NCI-H2196 (cell line): ENCODE data around the gene SLC22A6.

Experiments used
- DNase-seq: peaks from one replicate; lab custom pipeline; 2025; ENCODE audit not compliant: unreplicated experiment; lab: John Stamatoyannopoulos, UW

Gene SLC22A6

DNA sequence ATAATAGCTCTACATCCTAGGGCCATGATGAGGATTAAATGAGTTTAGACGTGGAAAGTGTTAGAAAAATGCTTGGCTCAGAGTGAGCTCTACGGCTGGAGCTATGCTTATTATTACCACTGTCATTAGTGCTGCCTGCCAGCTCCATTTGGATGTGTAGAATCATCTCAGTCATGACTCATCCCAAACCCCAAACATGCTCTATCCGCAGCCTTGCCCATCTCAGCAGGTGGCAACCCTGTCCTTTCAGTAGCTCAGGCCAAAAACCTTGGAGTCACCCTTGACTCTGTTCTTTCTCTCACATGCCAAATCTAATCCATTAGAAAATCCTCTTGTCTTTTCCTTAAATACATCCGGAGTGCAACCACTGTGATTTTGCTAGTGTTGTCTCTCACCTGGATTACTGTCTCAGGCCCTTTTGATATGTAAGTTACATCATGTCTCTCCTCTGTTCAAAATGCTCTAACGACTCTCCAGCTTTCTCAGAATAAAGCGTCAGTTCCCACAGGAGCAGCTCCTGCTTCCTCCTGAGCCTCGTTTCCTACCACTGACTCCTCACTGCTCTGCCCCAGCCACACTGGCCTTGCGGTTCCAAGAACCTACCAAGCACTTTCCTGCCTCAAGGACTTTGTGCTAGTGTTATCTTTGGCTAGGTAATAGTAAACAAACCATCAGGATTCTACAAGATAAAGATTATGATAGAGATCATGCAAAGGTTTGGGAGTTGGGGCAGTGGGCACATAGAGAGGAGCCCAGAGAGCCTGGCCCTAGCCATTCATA is 53.1 kb downstream of the SLC22A6 start:
- no peak for DNase-seq

DNA sequence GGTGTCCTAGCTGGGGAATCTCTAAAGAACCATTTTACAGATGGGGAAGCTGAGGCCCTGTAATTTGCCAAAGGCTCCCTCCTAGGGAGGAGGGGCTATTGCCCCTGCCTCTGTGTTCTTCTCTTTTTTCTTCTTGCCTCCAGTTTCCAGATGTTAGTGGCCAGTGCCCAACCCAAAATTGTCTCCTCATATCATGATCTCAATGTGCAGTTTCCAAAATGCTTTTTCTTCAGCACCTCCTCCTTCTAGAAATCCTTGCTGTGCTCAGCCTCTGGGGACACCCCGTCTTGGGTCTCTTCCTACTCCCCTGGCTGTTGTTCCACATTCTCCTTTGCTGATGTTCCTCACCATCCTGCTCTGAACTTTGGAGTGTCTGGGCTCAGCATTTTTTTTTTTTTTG is 54.1 kb downstream of the SLC22A6 start:
- DNase-seq = no peak

DNA sequence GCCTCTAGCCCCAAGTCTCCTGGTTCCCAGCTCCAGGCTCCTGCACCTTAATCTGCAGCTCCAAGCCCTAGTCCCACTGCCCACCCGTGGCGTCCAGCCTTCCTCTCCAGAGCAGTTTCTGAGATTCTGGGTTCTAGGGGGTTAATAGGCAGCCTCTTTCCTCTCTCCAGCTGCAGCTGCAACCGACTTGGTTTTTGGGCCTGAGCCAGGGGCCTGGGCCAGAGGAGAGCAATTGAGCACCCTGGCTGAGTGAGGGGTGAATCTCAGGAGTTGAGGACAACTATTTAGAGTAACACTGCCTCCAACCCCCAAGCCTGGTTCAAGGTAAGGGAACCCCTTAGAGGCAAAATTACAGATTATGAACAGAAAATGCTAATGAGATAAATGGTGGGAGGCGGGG is 54.6 kb downstream of the SLC22A6 start:
- peak; percentile 24 for DNase-seq

DNA sequence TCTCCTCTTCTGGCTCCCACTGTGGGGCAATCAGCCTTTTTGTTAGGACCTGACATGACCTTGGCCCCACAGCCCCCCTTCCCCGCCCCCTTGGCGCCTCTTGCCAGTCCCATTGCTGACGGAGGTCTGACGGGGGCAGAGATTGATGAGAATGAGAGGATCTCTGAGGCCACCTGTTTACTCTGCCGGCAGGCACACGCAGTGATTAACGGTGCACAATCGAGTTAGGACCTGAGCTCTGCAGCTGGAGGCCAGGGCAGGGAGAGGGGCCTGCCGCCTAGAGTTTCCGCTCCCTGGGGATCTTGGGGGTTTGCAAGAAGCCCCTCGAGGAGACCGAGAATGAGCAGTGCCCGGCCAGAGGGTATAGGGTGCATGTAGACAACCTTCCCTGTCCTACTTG is 56.8 kb downstream of the SLC22A6 start:
- no peak for DNase-seq

DNA sequence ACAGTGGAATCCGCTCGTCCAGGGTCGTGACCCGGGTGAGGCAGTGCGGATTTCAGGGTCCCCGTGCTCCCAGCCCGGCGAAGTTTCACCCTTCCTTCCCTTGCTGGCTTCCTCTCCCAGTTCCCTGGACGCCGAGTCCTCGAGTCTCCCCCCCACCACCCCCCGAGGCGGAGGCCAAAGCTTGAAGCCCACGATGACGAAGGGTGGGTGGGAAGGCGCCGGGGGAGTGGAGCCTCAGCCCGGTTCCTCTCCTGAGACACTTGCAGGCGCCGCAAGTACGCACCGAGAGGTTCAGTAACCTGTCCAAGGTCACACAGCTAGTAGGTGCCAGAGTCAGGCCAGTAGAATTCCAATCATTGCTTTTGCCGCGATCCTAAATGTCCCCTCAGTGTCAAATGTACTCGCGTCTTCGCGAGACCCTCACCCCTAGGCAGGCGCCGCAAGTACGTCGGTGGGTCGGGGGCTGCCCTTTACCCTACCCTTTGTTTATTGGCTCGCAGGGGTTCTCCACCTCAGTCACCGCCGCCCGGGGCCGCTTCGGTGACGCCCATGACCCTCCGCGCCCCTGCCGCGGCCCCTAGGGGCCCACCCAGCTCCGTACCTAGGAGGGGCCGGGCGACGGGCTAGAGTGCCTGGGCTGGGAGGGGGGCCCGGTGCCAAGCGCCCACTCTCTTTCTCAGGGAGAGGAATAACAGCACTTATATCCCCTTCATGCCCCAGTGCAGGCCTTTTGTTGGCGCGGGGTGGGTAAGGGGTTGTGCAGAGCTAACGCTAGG is 57.9 kb downstream of the SLC22A6 start:
- DNase-seq = no peak
